ENCODE results near the gene NSUN3. TPM values are rescaled to one million over a fixed set of nuclear protein-coding genes. Genes with fewer than 3 reads are reported as not detected.

Gene NSUN3
- total RNA-seq, 1 donor from 2014 or later: 8.5 TPM

Other genes with a start within 250 kb of the NSUN3 start
- gene PROS1, start 89.2 kb upstream of the NSUN3 start, total RNA-seq: 51.0 and 68.5 TPM in 2 replicates
- gene ARL13B, start 82.9 kb upstream of the NSUN3 start, total RNA-seq: 6.0 and 9.4 TPM in 2 replicates
- gene STX19, start 34.5 kb upstream of the NSUN3 start, total RNA-seq: not detected in 2 replicates
- gene DHFR2, start 145 bp upstream of the NSUN3 start, total RNA-seq: 3.3 and 3.9 TPM in 2 replicates